Measurements from ENCODE around the gene POU2F1.

GRCh38 chr1:167249702-167250101 lies 29.0 kb downstream of the POU2F1 start:
- TF ChIP-seq CTCF (IDR thresholded peaks at IDR 0.05; ENCODE audit: low read length) (no peak), EZH2phosphoT487 (IDR thresholded peaks at IDR 0.05; ENCODE audit: low read length) (no peak)
